Right lobe of liver (tissue), 6 donors: ENCODE data around the gene GID8. TPM values are rescaled to one million over a fixed set of nuclear protein-coding genes. Genes with fewer than 3 reads are reported as not detected.

Source experiments
- ATAC-seq, 4 donors: fragments of 200-7000 bp; cut with Tn5 transposase; one replicate each; pipeline ENCODE4 v1.9.1; 2020; ENCODE audit warnings: mild to moderate bottlenecking in 4 of 4, moderate library complexity in 4 of 4
- DNase-seq, 3 donors: peaks; one replicate each; pipeline ENCODE4 v3.0.0-alpha.2; 2020
- H3K27ac ChIP-seq, 3 donors: fragments of 200-600 bp; one replicate each; pipeline ENCODE4 v1.8.0; 2022
- H3K27me3 ChIP-seq, 2 donors: fragments of 200-600 bp; one replicate each; pipeline ENCODE4 v1.8.0; 2022
- H3K36me3 ChIP-seq, 4 donors: fragments of 200-600 bp; sonication (generic) in 1 of 4; one replicate each; pipeline versions ENCODE4 v1.5.1 to v1.8.0; 2017 to 2022; ENCODE audit warnings: control low read depth in 1 of 4
- H3K4me1 ChIP-seq, 4 donors: fragments of 200-600 bp; sonication (generic) in 1 of 4; one replicate each; pipeline versions ENCODE4 v1.5.1 to v1.8.0; 2017 to 2022; ENCODE audit warnings: control low read depth in 1 of 4
- H3K4me3 ChIP-seq, 3 donors: fragments of 200-600 bp; one replicate each; pipeline ENCODE4 v1.8.0; 2022
- H3K9me3 ChIP-seq, 4 donors: fragments of 200-600 bp; sonication (generic) in 1 of 4; one replicate each; pipeline versions ENCODE4 v1.5.1 to v1.8.0; 2017 to 2022; ENCODE audit warnings: control low read depth in 1 of 4
- CTCF ChIP-seq, 4 donors: fragments of 200-600 bp in 3 of 4; fragments of 450-650 bp in 1 of 4; IDR thresholded peaks; one replicate each; pipeline versions ENCODE4 v1.5.1 to v1.8.0; 2016 to 2022; ENCODE audit warnings: antibody characterized with exemption in 4 of 4, mild to moderate bottlenecking in 2 of 4
- POLR2A ChIP-seq: fragments of 450-650 bp; IDR thresholded peaks from one replicate; pipeline ENCODE4 v1.6.1; 2017; ENCODE audit warnings: antibody characterized with exemption, mild to moderate bottlenecking
- WGBS: methylation state at CpG from one replicate; pipeline ENCODE4 v1.1.6; 2018; ENCODE audit warnings: low coverage, low lambda C conversion rate; ENCODE audit not compliant: insufficient coverage; ENCODE audit errors: missing lambda C conversion rate; 5-methylcytosine and 5-hydroxymethylcytosine counted together
- intact Hi-C, 2 donors: fragments of 100-400 bp; cut with DNase I; formaldehyde crosslinking; loops; one replicate each; pipeline versions ENCODE4 v1.11.2 to v1.14.1; 2022
- total RNA-seq, 6 experiments: library from RNA; depleted of rRNA in 2 of 6; stranded (reverse); fragments of >200 nt in 2 of 6; fragmentation: NEBNext Ultra II Directional in 3 of 6; extraction: Animal tissue kit (Norgen Biotek cat#: 25700) in 3 of 6; gene quantifications; one replicate each; pipeline versions ENCODE4 v1.1.0 to v1.2.4, GENCODE V29; 2016 to 2023
- donor health status: DM: no; HTN: yes; CAD: no.
- donor health status: DM: no; HTN: no; CAD: no.
- donor health status: DM: no; HTN: no; CAD: no.
- donor health status: DM: no; HTN: yes; CAD: no.
- donor health status: DM: no; HTN: yes; CAD: no.

Gene GID8
- total RNA-seq, 6 experiments from 2014 or later, result 12.6 to 18.9 (median 15.1) TPM

- intact Hi-C loops, result no loop called here
- Histone ChIP-seq H3K27ac (no peak overlapping the region), H3K4me1 (peaks cover 0 to 22% (median 8%) of the 10 kb centered on the region in 4 donors), H3K27me3 (no peaks in the 10 kb centered on the region), H3K36me3 (peaks cover 0 to 26% (median 3%) of the 10 kb centered on the region in 4 donors), H3K9me3 (no peaks in the 10 kb centered on the region), H3K4me3 (no peak overlapping the region)
- ATAC-seq, result no peak
- no peak for TF ChIP-seq CTCF (IDR thresholded peaks at IDR 0.05)
- TF ChIP-seq POLR2A, result no peak
- WGBS, result 91% methylated on average over 9 of the region's 12 CpGs
- no peak for DNase-seq
Observed at GRCh38 chr20:62949962-62950361, 12.0 kb downstream of the GID8 start.

GRCh38 chr20:62950741-62951140 is 12.8 kb downstream of the GID8 start:
- WGBS, result no CpG with 5 or more reads among the region's 8 CpGs
- no peak for DNase-seq
- no peak overlapping the region for H3K4me3 ChIP-seq
- no peaks in the 10 kb centered on the region for H3K27me3 ChIP-seq
- no peak for TF ChIP-seq CTCF (IDR thresholded peaks at IDR 0.05)
- TF ChIP-seq POLR2A, result no peak
- peaks cover 0 to 27% (median 8%) of the 10 kb centered on the region in 4 donors for H3K4me1 ChIP-seq
- no peaks in the 10 kb centered on the region for H3K9me3 ChIP-seq
- H3K36me3 ChIP-seq, result peaks cover 0 to 19% (median 2%) of the 10 kb centered on the region in 4 donors
- no peak overlapping the region for H3K27ac ChIP-seq
- intact Hi-C loops, result no loop called here
- no peak for ATAC-seq

GRCh38 chr20:62951143-62951895 is 13.4 kb downstream of the GID8 start:
- TF ChIP-seq POLR2A, result no peak
- no peak for TF ChIP-seq CTCF (IDR thresholded peaks at IDR 0.05)
- Histone ChIP-seq H3K4me3 (no peak overlapping the region), H3K27ac (peak overlapping the region in 2 of 3 donors; percentile 88 to 96), H3K9me3 (no peaks in the 10 kb centered on the region), H3K36me3 (peaks cover 0 to 13% (median 0%) of the 10 kb centered on the region in 4 donors), H3K27me3 (no peaks in the 10 kb centered on the region), H3K4me1 (peaks cover 0 to 31% (median 8%) of the 10 kb centered on the region in 4 donors)
- WGBS, result 79% methylated on average over 8 of the region's 11 CpGs
- DNase-seq (no peak), ATAC-seq (no peak)
- intact Hi-C loops, result no loop called here

- 61% methylated on average over 3 of the region's 8 CpGs for WGBS
- DNase-seq (no peak), ATAC-seq (no peak)
- Histone ChIP-seq H3K36me3 (peaks cover 0 to 8% (median 0%) of the 10 kb centered on the region in 4 donors), H3K4me1 (peaks cover 0 to 32% (median 9%) of the 10 kb centered on the region in 4 donors), H3K27me3 (no peaks in the 10 kb centered on the region), H3K9me3 (no peaks in the 10 kb centered on the region), H3K4me3 (peak overlapping the region; percentile 60 to 67 (median 61)), H3K27ac (peak overlapping the region; percentile 40 to 96 (median 88))
- intact Hi-C loops, result no loop called here
- TF ChIP-seq POLR2A (no peak), CTCF (IDR thresholded peaks at IDR 0.05) (no peak)
Observed at GRCh38 chr20:62951896-62952372, 14.0 kb downstream of the GID8 start.
